H1 (cell line): ENCODE results near the gene CHST8. TPM values are rescaled to one million over a fixed set of nuclear protein-coding genes. Genes with fewer than 3 reads are reported as not detected.

Source experiments
- CTCF ChIA-PET: fragments of 300-600 bp; sonication (Branson Sonifier 250); formaldehyde crosslinking; loops from one replicate; lab custom pipeline; 2021; ENCODE audit not compliant: partially characterized antibody; lab: Charles Lee
- POLR2A ChIA-PET: fragments of 300-600 bp; sonication (Branson Sonifier 250); formaldehyde crosslinking; loops from one replicate; lab custom pipeline; 2021; ENCODE audit warnings: inconsistent platforms; ENCODE audit not compliant: partially characterized antibody; lab: Charles Lee
- DNase-seq, 2 experiments: peaks; one replicate each; pipeline versions ENCODE4 v3.0.0 to v3.0.0-alpha.2; 2010 to 2022; ENCODE audit warnings: low spot score in 2 of 2, low read depth in 1 of 2, mixed read lengths in 1 of 2
- FAIRE-seq: peaks from 2 replicates; lab custom pipeline; 2011; peaks lifted over from hg19 to GRCh38; lab: Jason Lieb, UNC
- H2AFZ ChIP-seq: 2 replicates; pipeline ENCODE4 v1.8.1; 2012; ENCODE audit warnings: low read length, inconsistent platforms
- H2AK5ac ChIP-seq: 2 replicates; pipeline ENCODE4 v1.6.1; 2013; ENCODE audit warnings: low read depth, low read length
- H2BK120ac ChIP-seq: replicated peaks from 2 replicates; pipeline ENCODE3; 2013; ENCODE audit warnings: low read depth, low read length, inconsistent platforms
- H2BK12ac ChIP-seq: 2 replicates; pipeline ENCODE4 v1.6.1; 2013; ENCODE audit warnings: low read depth, low read length
- H2BK15ac ChIP-seq: 2 replicates; pipeline ENCODE4 v1.6.1; 2013; ENCODE audit warnings: low read length
- H2BK20ac ChIP-seq: 2 replicates; pipeline ENCODE4 v1.6.1; 2013; ENCODE audit warnings: low read length
- H2BK5ac ChIP-seq: 2 replicates; pipeline ENCODE4 v1.6.1; 2013; ENCODE audit warnings: low read depth, low read length
- H3K14ac ChIP-seq: 2 replicates; pipeline ENCODE4 v1.6.1; 2013; ENCODE audit warnings: inconsistent platforms; ENCODE audit not compliant: insufficient read length
- H3K18ac ChIP-seq: 2 replicates; pipeline ENCODE4 v1.6.1; 2013; ENCODE audit warnings: low read length; ENCODE audit errors: extremely low read depth
- H3K23ac ChIP-seq: 2 replicates; pipeline ENCODE4 v1.6.1; 2013; ENCODE audit warnings: inconsistent platforms; ENCODE audit not compliant: insufficient read length
- H3K23me2 ChIP-seq: 2 replicates; pipeline ENCODE4 v1.6.1; 2013; ENCODE audit warnings: low read depth, low read length
- H3K27ac ChIP-seq: 2 replicates; pipeline ENCODE4 v1.6.1; 2011; ENCODE audit warnings: low read depth, low read length, inconsistent platforms
- H3K27me3 ChIP-seq, 4 experiments: replicated peaks in 1 of 4; 1 replicate in 1 of 4; 2 replicates in 3 of 4; pipeline versions ENCODE4 v1.6.1 to v1.8.1; 2011 to 2013; ENCODE audit warnings: low read length in 3 of 4, mild to moderate bottlenecking in 3 of 4, inconsistent platforms in 2 of 4, mixed read lengths in 2 of 4, moderate library complexity in 1 of 4; ENCODE audit not compliant: control insufficient read depth in 3 of 4, insufficient read depth in 3 of 4; ENCODE audit errors: extremely low read depth in 1 of 4
- H3K36me3 ChIP-seq, 4 experiments: 2 replicates each; pipeline versions ENCODE4 v1.6.1 to v1.8.1; 2011 to 2013; ENCODE audit warnings: mild to moderate bottlenecking in 4 of 4, low read length in 3 of 4, moderate library complexity in 2 of 4, control low read depth in 1 of 4, inconsistent platforms in 1 of 4; ENCODE audit not compliant: insufficient read depth in 4 of 4, control insufficient read depth in 2 of 4
- H3K4ac ChIP-seq: replicated peaks from 2 replicates; pipeline ENCODE3; 2013; ENCODE audit warnings: low read length, low read depth, mixed read lengths, inconsistent platforms; ENCODE audit not compliant: insufficient read length
- H3K4me1 ChIP-seq, 4 experiments: replicated peaks in 1 of 4; 1 replicate in 1 of 4; 2 replicates in 3 of 4; pipeline versions ENCODE4 v1.6.1 to v1.8.1; 2011 to 2013; ENCODE audit warnings: low read length in 3 of 4, inconsistent platforms in 2 of 4, mixed read lengths in 1 of 4; ENCODE audit not compliant: insufficient read depth in 4 of 4, control insufficient read depth in 3 of 4
- H3K4me2 ChIP-seq, 2 experiments: 2 replicates each; pipeline versions ENCODE4 v1.6.1 to v1.8.1; 2011 to 2013; ENCODE audit warnings: low read depth in 2 of 2, low read length in 2 of 2, control low read depth in 1 of 2, inconsistent platforms in 1 of 2, mild to moderate bottlenecking in 1 of 2; ENCODE audit not compliant: insufficient read depth in 1 of 2
- H3K4me3 ChIP-seq, 4 experiments: fragments of 200-600, 300-600 bp in 1 of 4; sonication (generic), shearing (Covaris generic), sonication (Bioruptor Twin) in 1 of 4; 2 replicates each; pipeline versions ENCODE4 v1.5.1 to v1.8.1; 2011 to 2016; ENCODE audit warnings: low read length in 4 of 4, low read depth in 3 of 4, control low read depth in 2 of 4, inconsistent platforms in 2 of 4, mild to moderate bottlenecking in 2 of 4, mixed read lengths in 1 of 4, moderate library complexity in 1 of 4; ENCODE audit not compliant: insufficient read depth in 2 of 4; ENCODE audit errors: extremely low read depth in 1 of 4
- H3K56ac ChIP-seq: replicated peaks from 2 replicates; pipeline ENCODE3; 2013; ENCODE audit warnings: low read depth, mild to moderate bottlenecking, mixed read lengths, low read length, inconsistent platforms; ENCODE audit not compliant: insufficient read length
- H3K79me1 ChIP-seq: 2 replicates; pipeline ENCODE4 v1.6.1; 2013; ENCODE audit warnings: low read depth, low read length, control low read depth
- H3K79me2 ChIP-seq, 2 experiments: 2 replicates each; pipeline versions ENCODE4 v1.6.1 to v1.8.1; 2012 to 2013; ENCODE audit warnings: low read length in 2 of 2, mild to moderate bottlenecking in 2 of 2, inconsistent platforms in 1 of 2; ENCODE audit not compliant: insufficient read depth in 2 of 2, control insufficient read depth in 1 of 2
- H3K9ac ChIP-seq, 4 experiments: replicated peaks in 1 of 4; 1 replicate in 1 of 4; 2 replicates in 3 of 4; pipeline versions ENCODE4 v1.6.1 to v1.8.1; 2011 to 2013; ENCODE audit warnings: low read depth in 3 of 4, low read length in 3 of 4, control low read depth in 2 of 4, mild to moderate bottlenecking in 2 of 4, moderate library complexity in 2 of 4, inconsistent platforms in 1 of 4; ENCODE audit errors: extremely low read depth in 1 of 4
- H3K9me3 ChIP-seq, 2 experiments: 2 replicates each; pipeline versions ENCODE4 v1.6.1 to v1.8.1; 2012 to 2013; ENCODE audit warnings: mild to moderate bottlenecking in 2 of 2, moderate library complexity in 2 of 2, control low read depth in 1 of 2, inconsistent platforms in 1 of 2, low read depth in 1 of 2, low read length in 1 of 2, mixed read lengths in 1 of 2; ENCODE audit not compliant: insufficient read depth in 2 of 2
- H4K20me1 ChIP-seq, 2 experiments: replicated peaks in 1 of 2; 2 replicates each; pipeline versions ENCODE3 to v1.8.1; 2011 to 2013; ENCODE audit warnings: inconsistent platforms in 2 of 2, low read length in 2 of 2, mild to moderate bottlenecking in 1 of 2; ENCODE audit not compliant: insufficient read depth in 2 of 2, control insufficient read depth in 1 of 2
- H4K5ac ChIP-seq: 2 replicates; pipeline ENCODE4 v1.6.1; 2013; ENCODE audit warnings: low read length, low read depth, mixed read lengths, inconsistent platforms; ENCODE audit not compliant: insufficient read length
- H4K8ac ChIP-seq: 2 replicates; pipeline ENCODE4 v1.8.0; 2013; ENCODE audit warnings: mild to moderate bottlenecking, moderate library complexity, low read length, inconsistent platforms; ENCODE audit not compliant: insufficient read depth; ENCODE audit errors: extremely low read depth
- H4K91ac ChIP-seq: replicated peaks from 2 replicates; pipeline ENCODE3; 2013; ENCODE audit warnings: low read length, mixed read lengths, inconsistent platforms; ENCODE audit not compliant: insufficient read length
- CBX5 ChIP-seq: fragments of 300-800, 300-1000 bp; sonication (generic); IDR thresholded peaks from 2 replicates; pipeline ENCODE4 v1.7.1; 2016; ENCODE audit warnings: antibody characterized with exemption, low read length, low read depth
- EGR1 ChIP-seq: IDR thresholded peaks from 2 replicates; pipeline ENCODE4 v1.6.1; 2011; ENCODE audit warnings: low read depth, low read length, borderline replicate concordance
- GTF2F1 ChIP-seq: IDR thresholded peaks from 2 replicates; pipeline ENCODE4 v1.6.1; 2012; ENCODE audit warnings: low read depth, low read length, improper control_type of control experiment, borderline replicate concordance
- SP4 ChIP-seq: IDR thresholded peaks from 2 replicates; pipeline ENCODE4 v1.6.1; 2012; ENCODE audit warnings: low read length, inconsistent platforms
- TCF12 ChIP-seq: IDR thresholded peaks from 2 replicates; pipeline ENCODE4 v1.6.1; 2011; ENCODE audit warnings: low read depth, mild to moderate bottlenecking, low read length
- WGBS, 2 experiments: shearing (Covaris generic) in 1 of 2; methylation state at CpG; one replicate each; pipeline versions ENCODE4 v1.1.6 to v1.1.7; 2013 to 2015; ENCODE audit warnings: low lambda C conversion rate in 2 of 2, mixed read lengths in 2 of 2, inconsistent platforms in 1 of 2, low coverage in 1 of 2, missing lambda C conversion rate in 1 of 2; ENCODE audit not compliant: insufficient replicate concordance in 2 of 2, insufficient coverage in 1 of 2, insufficient read length in 1 of 2; ENCODE audit errors: extremely low coverage in 1 of 2, missing lambda C conversion rate in 1 of 2; 5-methylcytosine and 5-hydroxymethylcytosine counted together
- polyA plus RNA-seq, 7 experiments: library from polyadenylated mRNA; depleted of rRNA in 3 of 7; stranded (reverse) in 5 of 7; unstranded in 2 of 7; fragments of >200 nt in 5 of 7; fragments of 200-250 nt in 2 of 7; gene quantifications; 1 replicate in 5 of 7; 2 replicates in 1 of 7; 4 replicates in 1 of 7; pipeline versions ENCODE4 v1.2.1 to v1.2.3, GENCODE V29; 2011 to 2013; ENCODE audit warnings: missing spikeins in 2 of 7, mixed read lengths in 2 of 7
- total RNA-seq: library from RNA; stranded (reverse); fragmentation: NEBNext Ultra II Directional; extraction: Animal tissue kit (Norgen Biotek cat#: 25700); gene quantifications from 2 replicates; pipeline ENCODE4 v1.2.1, GENCODE V29; 2021
- TF ChIP-seq, protein P1 (sequence below), 3 experiments: IDR thresholded peaks; 1 replicate in 2 of 3; 2 replicates in 1 of 3; pipeline versions ENCODE4 v1.5.1 to v1.6.1; 2011; ENCODE audit warnings: low read length in 3 of 3, mild to moderate bottlenecking in 3 of 3, inconsistent platforms in 2 of 3, low read depth in 1 of 3, moderate library complexity in 1 of 3; ENCODE audit not compliant: insufficient read depth in 1 of 3; ENCODE audit errors: control extremely low read depth in 1 of 3

The CHST8 gene
- total and polyA plus RNA-seq, 2 of the 8 experiments (the other 6 are each of a cell fraction or from before 2014, with no cell fraction given), result 10.8 to 28.2 TPM

DNA sequence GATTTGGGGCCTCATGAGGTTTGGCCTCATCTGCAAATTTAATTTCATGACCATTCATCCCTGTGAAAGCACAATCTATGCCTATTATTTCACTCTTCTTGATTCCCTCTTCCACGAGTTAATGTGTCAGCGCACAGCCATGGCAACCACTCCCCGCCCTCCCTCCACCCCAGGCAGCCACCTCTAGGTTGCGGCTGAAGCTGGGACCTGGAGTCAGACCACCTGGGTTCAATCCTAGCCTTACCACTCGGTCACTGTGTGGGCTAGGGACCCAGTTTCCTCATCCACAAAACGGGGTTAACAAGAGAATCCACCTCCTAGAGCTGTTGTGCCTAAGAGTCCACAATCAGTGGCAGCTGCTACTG, 9.8 kb downstream of the CHST8 start:
- Histone ChIP-seq H4K5ac (no peak overlapping the region), H3K18ac (no peak overlapping the region), H3K4me3 (no peak overlapping the region), H2AFZ (no peak overlapping the region), H4K91ac (peak overlapping the region; percentile 63), H3K36me3 (no peaks in the 10 kb centered on the region), H3K9me3 (no peaks in the 10 kb centered on the region), H2BK20ac (no peak overlapping the region), H3K4me1 (peaks cover 0 to 22% (median 14%) of the 10 kb centered on the region in 4 experiments; a peak in 6 of 7 replicates), H3K23me2 (no peaks in the 10 kb centered on the region), H3K4me2 (no peak overlapping the region), H3K79me2 (peaks cover 0 to 29% of the 10 kb centered on the region in 2 experiments; a peak in 2 of 4 replicates), H3K9ac (0 out of 7 replicates have a peak overlapping the region, but pooled peaks of 1 of the 4 experiments have one; percentile 7), H3K79me1 (peaks cover 19% of the 10 kb centered on the region), H3K23ac (no peak overlapping the region), H2BK15ac (no peak overlapping the region), H3K4ac (no peak overlapping the region), H3K27me3 (no peaks in the 10 kb centered on the region), H2AK5ac (no peak overlapping the region), H4K20me1 (peaks cover 0 to 7% of the 10 kb centered on the region in 2 experiments), H2BK120ac (no peak overlapping the region), H3K56ac (no peak overlapping the region), H3K14ac (no peak overlapping the region), H2BK5ac (0 out of 2 replicates have a peak overlapping the region, but pooled peaks have one; percentile 5), H3K27ac (no peak overlapping the region), H4K8ac (no peak overlapping the region), H2BK12ac (no peak overlapping the region)
- ChIA-PET POLR2A (interaction anchor here (1.2 kb wide), 1 partner anchor 9 kb away, joined by 5 read pairs; no protein-coding TSS in a partner anchor), CTCF (interaction anchor here (0.7 to 2.1 kb wide), 4 partner anchors 9 to 385 kb away, joined by 3 to 12 read pairs (median 3); no protein-coding TSS in a partner anchor)
- DNase-seq, result peak in 1 of 2 experiments; percentile 41
- 73% methylated on average over 6 of the region's 6 CpGs; no CpG with 5 or more reads in 1 of the 2 experiments for WGBS, 2 experiments
- no peak for FAIRE-seq
- no peak for TF ChIP-seq TCF12
- TF ChIP-seq SP4, result no peak
- TF ChIP-seq EGR1, result no peak
- TF ChIP-seq GTF2F1, result no peak
- no peak for TF ChIP-seq CBX5
- TF ChIP-seq, protein P1, sequence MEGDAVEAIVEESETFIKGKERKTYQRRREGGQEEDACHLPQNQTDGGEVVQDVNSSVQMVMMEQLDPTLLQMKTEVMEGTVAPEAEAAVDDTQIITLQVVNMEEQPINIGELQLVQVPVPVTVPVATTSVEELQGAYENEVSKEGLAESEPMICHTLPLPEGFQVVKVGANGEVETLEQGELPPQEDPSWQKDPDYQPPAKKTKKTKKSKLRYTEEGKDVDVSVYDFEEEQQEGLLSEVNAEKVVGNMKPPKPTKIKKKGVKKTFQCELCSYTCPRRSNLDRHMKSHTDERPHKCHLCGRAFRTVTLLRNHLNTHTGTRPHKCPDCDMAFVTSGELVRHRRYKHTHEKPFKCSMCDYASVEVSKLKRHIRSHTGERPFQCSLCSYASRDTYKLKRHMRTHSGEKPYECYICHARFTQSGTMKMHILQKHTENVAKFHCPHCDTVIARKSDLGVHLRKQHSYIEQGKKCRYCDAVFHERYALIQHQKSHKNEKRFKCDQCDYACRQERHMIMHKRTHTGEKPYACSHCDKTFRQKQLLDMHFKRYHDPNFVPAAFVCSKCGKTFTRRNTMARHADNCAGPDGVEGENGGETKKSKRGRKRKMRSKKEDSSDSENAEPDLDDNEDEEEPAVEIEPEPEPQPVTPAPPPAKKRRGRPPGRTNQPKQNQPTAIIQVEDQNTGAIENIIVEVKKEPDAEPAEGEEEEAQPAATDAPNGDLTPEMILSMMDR (IDR thresholded peaks at IDR 0.05; ENCODE audit: control extremely low read depth in 1 of 3, insufficient read depth in 1 of 3, low read depth in 1 of 3, low read length in 3 of 3), result no peak
